NT2/D1 (cell line): Measurements from ENCODE around the gene MPP2.

ENCODE experiments used
- DNase-seq: peaks from one replicate; pipeline ENCODE4 v3.0.0-alpha.2; 2011; ENCODE audit warnings: low read depth, low spot score
- H3K27me3 ChIP-seq: 2 replicates; pipeline ENCODE4 v1.6.0; 2011; ENCODE audit warnings: mild to moderate bottlenecking; ENCODE audit not compliant: insufficient read length, insufficient read depth
- H3K36me3 ChIP-seq: 2 replicates; pipeline ENCODE4 v1.6.1; 2011; ENCODE audit warnings: mild to moderate bottlenecking, low read length, mixed read lengths; ENCODE audit not compliant: insufficient read depth, insufficient read length
- H3K4me1 ChIP-seq: 2 replicates; pipeline ENCODE4 v1.5.1; 2011; ENCODE audit not compliant: insufficient read depth, insufficient read length
- H3K4me3 ChIP-seq: 2 replicates; pipeline ENCODE4 v1.5.1; 2011; ENCODE audit warnings: low read depth; ENCODE audit not compliant: insufficient read length
- H3K9ac ChIP-seq: 2 replicates; pipeline ENCODE4 v1.6.0; 2011; ENCODE audit warnings: low read depth; ENCODE audit not compliant: insufficient read length
- H3K9me3 ChIP-seq: 2 replicates; pipeline ENCODE4 v1.5.1; 2011; ENCODE audit warnings: mild to moderate bottlenecking, low read length; ENCODE audit not compliant: insufficient read depth
- SUZ12 ChIP-seq: IDR thresholded peaks from 2 replicates; pipeline ENCODE4 v1.6.1; 2011; ENCODE audit not compliant: insufficient read length, insufficient read depth; ENCODE audit errors: extremely low read depth
- YY1 ChIP-seq: IDR thresholded peaks from 2 replicates; pipeline ENCODE4 v1.6.1; 2011; ENCODE audit not compliant: insufficient read length, insufficient read depth
- ZNF274 ChIP-seq: IDR thresholded peaks from 2 replicates; pipeline ENCODE4 v1.6.1; 2011; ENCODE audit warnings: mild to moderate bottlenecking, low read depth, low read length

The MPP2 gene

GRCh38 chr17:43890240-43890639 is 17.1 kb downstream of the MPP2 start:
- TF ChIP-seq ZNF274: no peak
- no peak for TF ChIP-seq SUZ12
- no peak for TF ChIP-seq YY1
- peaks cover 4% of the 10 kb centered on the region for H3K36me3 ChIP-seq
- H3K27me3 ChIP-seq: no peaks in the 10 kb centered on the region
- no peak overlapping the region for H3K4me3 ChIP-seq
- no peaks in the 10 kb centered on the region for H3K9me3 ChIP-seq
- H3K9ac ChIP-seq: no peak overlapping the region
- DNase-seq: no peak
- H3K4me1 ChIP-seq: peaks cover 8% of the 10 kb centered on the region

- Histone ChIP-seq H3K9me3 (no peaks in the 10 kb centered on the region), H3K36me3 (no peaks in the 10 kb centered on the region), H3K4me3 (no peak overlapping the region), H3K9ac (no peak overlapping the region), H3K27me3 (no peaks in the 10 kb centered on the region), H3K4me1 (peaks cover 8% of the 10 kb centered on the region)
- no peak for DNase-seq
- TF ChIP-seq YY1: no peak
- TF ChIP-seq SUZ12: no peak
- TF ChIP-seq ZNF274: no peak
These were observed 18.8 kb downstream of the MPP2 start for GRCh38 chr17:43888548-43888947.

GRCh38 chr17:43882761-43883415 is 24.4 kb downstream of the MPP2 start:
- no peak for DNase-seq
- Histone ChIP-seq H3K27me3 (no peaks in the 10 kb centered on the region), H3K9me3 (no peaks in the 10 kb centered on the region), H3K36me3 (peaks cover 16% of the 10 kb centered on the region), H3K4me3 (no peak overlapping the region), H3K4me1 (peaks cover 15% of the 10 kb centered on the region), H3K9ac (no peak overlapping the region)
- TF ChIP-seq SUZ12: no peak
- TF ChIP-seq YY1: no peak
- no peak for TF ChIP-seq ZNF274

- H3K4me1 ChIP-seq: peaks cover 15% of the 10 kb centered on the region
- no peak for TF ChIP-seq ZNF274
- TF ChIP-seq SUZ12: no peak
- TF ChIP-seq YY1: no peak
- H3K36me3 ChIP-seq: peaks cover 26% of the 10 kb centered on the region
- DNase-seq: no peak
- H3K9me3 ChIP-seq: no peaks in the 10 kb centered on the region
- no peak overlapping the region for H3K9ac ChIP-seq
- H3K4me3 ChIP-seq: no peak overlapping the region
- H3K27me3 ChIP-seq: no peaks in the 10 kb centered on the region
These were observed 25.4 kb downstream of the MPP2 start for GRCh38 chr17:43881758-43882505.

DNA sequence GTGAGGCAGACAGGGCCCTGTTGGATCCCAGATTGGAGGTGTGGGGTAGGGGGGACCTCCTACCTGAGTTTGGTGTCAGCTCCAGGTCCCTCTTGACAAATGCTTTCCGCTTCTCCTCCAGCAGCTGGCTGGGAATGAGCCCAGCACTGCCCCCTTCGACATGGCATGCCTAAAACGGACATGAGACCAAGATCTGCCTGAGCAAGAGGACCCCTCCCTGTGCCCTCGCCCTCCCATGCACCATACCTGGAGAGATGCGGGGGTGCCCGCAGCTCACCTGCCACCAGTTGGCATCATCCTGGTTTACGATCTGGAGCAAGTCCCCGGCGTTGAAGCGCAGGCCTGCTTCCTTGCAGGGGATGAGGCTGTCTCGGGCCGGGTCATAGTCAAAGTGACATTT is 26.2 kb downstream of the MPP2 start:
- Histone ChIP-seq H3K9me3 (no peaks in the 10 kb centered on the region), H3K9ac (no peak overlapping the region), H3K27me3 (no peaks in the 10 kb centered on the region), H3K4me3 (no peak overlapping the region), H3K36me3 (peaks cover 27% of the 10 kb centered on the region), H3K4me1 (peaks cover 15% of the 10 kb centered on the region)
- no peak for DNase-seq
- no peak for TF ChIP-seq SUZ12
- TF ChIP-seq YY1: no peak
- no peak for TF ChIP-seq ZNF274

DNA sequence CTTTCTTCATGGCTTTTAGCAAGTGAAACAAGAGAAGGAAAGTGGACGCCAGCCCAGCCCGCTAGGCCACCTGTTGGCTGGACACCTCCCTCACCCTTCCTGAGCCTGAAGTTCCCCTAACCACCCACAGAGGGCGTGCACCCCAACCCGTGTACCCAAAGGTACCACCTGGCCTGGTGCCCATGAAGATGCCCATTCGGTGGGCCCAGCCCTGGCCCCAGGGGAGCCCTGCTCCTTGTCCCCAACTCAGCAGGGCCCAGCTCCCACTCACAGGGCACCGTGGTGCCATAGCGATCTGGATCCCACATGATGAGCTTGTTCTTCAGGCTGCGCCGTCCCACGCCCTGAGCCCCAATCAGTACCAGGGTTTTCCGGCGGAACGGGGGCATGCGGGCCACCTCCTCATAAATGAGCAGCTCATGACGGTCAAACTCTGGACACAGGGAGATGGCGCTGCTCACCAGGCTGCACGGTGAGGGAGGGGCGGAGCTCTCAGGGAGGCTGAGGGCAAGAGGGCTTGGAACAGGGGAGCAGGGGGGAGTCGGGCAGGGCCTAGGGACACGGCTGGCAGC is 26.8 kb downstream of the MPP2 start:
- peaks cover 15% of the 10 kb centered on the region for H3K4me1 ChIP-seq
- no peak overlapping the region for H3K4me3 ChIP-seq
- no peak for DNase-seq
- H3K9me3 ChIP-seq: no peaks in the 10 kb centered on the region
- no peak overlapping the region for H3K9ac ChIP-seq
- TF ChIP-seq SUZ12: no peak
- TF ChIP-seq YY1: no peak
- TF ChIP-seq ZNF274: no peak
- no peaks in the 10 kb centered on the region for H3K27me3 ChIP-seq
- peaks cover 27% of the 10 kb centered on the region for H3K36me3 ChIP-seq

- no peak for TF ChIP-seq SUZ12
- no peak for TF ChIP-seq YY1
- TF ChIP-seq ZNF274: no peak
- Histone ChIP-seq H3K9me3 (no peaks in the 10 kb centered on the region), H3K36me3 (peaks cover 27% of the 10 kb centered on the region), H3K4me3 (no peak overlapping the region), H3K4me1 (peaks cover 15% of the 10 kb centered on the region), H3K9ac (no peak overlapping the region), H3K27me3 (no peaks in the 10 kb centered on the region)
- no peak for DNase-seq
These were observed 27.5 kb downstream of the MPP2 start for GRCh38 chr17:43879723-43880419.
